WTC11 (cell line): Measurements from ENCODE around the gene RPRD1B.

Source experiments
- JUN ChIP-seq: sonication (generic); formaldehyde crosslinking; IDR thresholded peaks from 2 replicates; pipeline ENCODE4 v1.8.0; 2023; ENCODE audit warnings: mild to moderate bottlenecking, missing genetic modification reagents
- OVOL2 ChIP-seq: fragments of 250-450 bp; sonication (Bioruptor Pico); IDR thresholded peaks from 2 replicates; pipeline ENCODE4 v1.9.0; 2021; ENCODE audit warnings: mild to moderate bottlenecking, borderline replicate concordance
- SP1 ChIP-seq: sonication (generic); formaldehyde crosslinking; conservative IDR thresholded peaks from 2 replicates; pipeline ENCODE4 v1.8.1; 2022; ENCODE audit warnings: missing genetic modification reagents
- ZNF263 ChIP-seq: sonication (generic); formaldehyde crosslinking; IDR thresholded peaks from 2 replicates; pipeline ENCODE4 v1.8.1; 2022; ENCODE audit warnings: low read depth, mild to moderate bottlenecking, moderate library complexity, missing genetic modification reagents
- TF ChIP-seq, protein P1 (sequence below): fragments of 200-600 bp; IDR thresholded peaks from 2 replicates; pipeline ENCODE4 v1.8.0; 2022; ENCODE audit warnings: antibody characterized with exemption
- TF ChIP-seq, protein P2 (sequence below): sonication (generic); formaldehyde crosslinking; IDR thresholded peaks from 2 replicates; pipeline ENCODE4 v1.8.0; 2022; ENCODE audit warnings: missing genetic modification reagents
- TF ChIP-seq, protein P3 (sequence below): sonication (generic); formaldehyde crosslinking; IDR thresholded peaks from 2 replicates; pipeline ENCODE4 v1.8.0; 2022; ENCODE audit warnings: mild to moderate bottlenecking, missing genetic modification reagents
- TF ChIP-seq, protein P4 (sequence below): sonication (generic); formaldehyde crosslinking; conservative IDR thresholded peaks from 2 replicates; pipeline ENCODE4 v1.8.1; 2022; ENCODE audit warnings: mild to moderate bottlenecking, missing genetic modification reagents
- TF ChIP-seq, protein P5 (sequence below): sonication (generic); formaldehyde crosslinking; IDR thresholded peaks from 2 replicates; pipeline ENCODE4 v1.8.1; 2022; ENCODE audit warnings: low read depth, missing genetic modification reagents, borderline replicate concordance

DNA sequence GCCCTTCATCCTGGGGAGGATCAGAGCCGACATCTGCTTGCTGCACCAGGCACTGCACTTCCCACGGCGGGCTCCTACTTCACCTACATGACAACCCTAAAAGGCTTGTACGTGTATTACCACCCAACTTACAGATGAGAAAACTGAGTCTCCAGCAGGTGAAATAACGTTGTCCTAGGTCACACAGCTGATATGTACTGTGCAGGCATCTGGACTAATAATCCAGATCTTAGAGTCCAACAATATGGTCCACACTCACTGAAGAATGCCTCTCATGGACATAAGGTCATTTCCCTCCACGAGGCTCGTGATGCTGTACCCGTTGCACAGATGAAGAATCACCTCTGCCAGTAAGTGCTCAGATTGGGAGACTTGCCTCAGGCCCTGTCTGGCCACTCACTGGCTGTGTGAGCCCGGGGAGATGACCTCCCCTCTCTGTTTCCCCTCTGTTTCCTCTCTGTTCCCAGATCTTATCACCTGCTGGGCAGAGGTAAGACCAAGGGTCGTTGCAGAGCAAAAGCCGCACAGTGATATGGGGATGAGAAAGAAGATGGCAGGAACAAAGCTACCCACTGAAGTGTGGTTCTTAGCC lies 99.5 kb downstream of the RPRD1B start:
- TF ChIP-seq JUN (no peak), ZNF263 (CRISPR knock-in tag) (no peak), SP1 (no peak), OVOL2 (CRISPR knock-in tag) (no peak)
- TF ChIP-seq, protein P1, sequence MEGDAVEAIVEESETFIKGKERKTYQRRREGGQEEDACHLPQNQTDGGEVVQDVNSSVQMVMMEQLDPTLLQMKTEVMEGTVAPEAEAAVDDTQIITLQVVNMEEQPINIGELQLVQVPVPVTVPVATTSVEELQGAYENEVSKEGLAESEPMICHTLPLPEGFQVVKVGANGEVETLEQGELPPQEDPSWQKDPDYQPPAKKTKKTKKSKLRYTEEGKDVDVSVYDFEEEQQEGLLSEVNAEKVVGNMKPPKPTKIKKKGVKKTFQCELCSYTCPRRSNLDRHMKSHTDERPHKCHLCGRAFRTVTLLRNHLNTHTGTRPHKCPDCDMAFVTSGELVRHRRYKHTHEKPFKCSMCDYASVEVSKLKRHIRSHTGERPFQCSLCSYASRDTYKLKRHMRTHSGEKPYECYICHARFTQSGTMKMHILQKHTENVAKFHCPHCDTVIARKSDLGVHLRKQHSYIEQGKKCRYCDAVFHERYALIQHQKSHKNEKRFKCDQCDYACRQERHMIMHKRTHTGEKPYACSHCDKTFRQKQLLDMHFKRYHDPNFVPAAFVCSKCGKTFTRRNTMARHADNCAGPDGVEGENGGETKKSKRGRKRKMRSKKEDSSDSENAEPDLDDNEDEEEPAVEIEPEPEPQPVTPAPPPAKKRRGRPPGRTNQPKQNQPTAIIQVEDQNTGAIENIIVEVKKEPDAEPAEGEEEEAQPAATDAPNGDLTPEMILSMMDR = no peak
- TF ChIP-seq, protein P2, sequence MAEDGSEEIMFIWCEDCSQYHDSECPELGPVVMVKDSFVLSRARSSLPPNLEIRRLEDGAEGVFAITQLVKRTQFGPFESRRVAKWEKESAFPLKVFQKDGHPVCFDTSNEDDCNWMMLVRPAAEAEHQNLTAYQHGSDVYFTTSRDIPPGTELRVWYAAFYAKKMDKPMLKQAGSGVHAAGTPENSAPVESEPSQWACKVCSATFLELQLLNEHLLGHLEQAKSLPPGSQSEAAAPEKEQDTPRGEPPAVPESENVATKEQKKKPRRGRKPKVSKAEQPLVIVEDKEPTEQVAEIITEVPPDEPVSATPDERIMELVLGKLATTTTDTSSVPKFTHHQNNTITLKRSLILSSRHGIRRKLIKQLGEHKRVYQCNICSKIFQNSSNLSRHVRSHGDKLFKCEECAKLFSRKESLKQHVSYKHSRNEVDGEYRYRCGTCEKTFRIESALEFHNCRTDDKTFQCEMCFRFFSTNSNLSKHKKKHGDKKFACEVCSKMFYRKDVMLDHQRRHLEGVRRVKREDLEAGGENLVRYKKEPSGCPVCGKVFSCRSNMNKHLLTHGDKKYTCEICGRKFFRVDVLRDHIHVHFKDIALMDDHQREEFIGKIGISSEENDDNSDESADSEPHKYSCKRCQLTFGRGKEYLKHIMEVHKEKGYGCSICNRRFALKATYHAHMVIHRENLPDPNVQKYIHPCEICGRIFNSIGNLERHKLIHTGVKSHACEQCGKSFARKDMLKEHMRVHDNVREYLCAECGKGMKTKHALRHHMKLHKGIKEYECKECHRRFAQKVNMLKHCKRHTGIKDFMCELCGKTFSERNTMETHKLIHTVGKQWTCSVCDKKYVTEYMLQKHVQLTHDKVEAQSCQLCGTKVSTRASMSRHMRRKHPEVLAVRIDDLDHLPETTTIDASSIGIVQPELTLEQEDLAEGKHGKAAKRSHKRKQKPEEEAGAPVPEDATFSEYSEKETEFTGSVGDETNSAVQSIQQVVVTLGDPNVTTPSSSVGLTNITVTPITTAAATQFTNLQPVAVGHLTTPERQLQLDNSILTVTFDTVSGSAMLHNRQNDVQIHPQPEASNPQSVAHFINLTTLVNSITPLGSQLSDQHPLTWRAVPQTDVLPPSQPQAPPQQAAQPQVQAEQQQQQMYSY (CRISPR knock-in tag) = no peak
- TF ChIP-seq, protein P3, sequence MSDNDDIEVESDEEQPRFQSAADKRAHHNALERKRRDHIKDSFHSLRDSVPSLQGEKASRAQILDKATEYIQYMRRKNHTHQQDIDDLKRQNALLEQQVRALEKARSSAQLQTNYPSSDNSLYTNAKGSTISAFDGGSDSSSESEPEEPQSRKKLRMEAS (CRISPR knock-in tag) = no peak
- TF ChIP-seq, protein P4, sequence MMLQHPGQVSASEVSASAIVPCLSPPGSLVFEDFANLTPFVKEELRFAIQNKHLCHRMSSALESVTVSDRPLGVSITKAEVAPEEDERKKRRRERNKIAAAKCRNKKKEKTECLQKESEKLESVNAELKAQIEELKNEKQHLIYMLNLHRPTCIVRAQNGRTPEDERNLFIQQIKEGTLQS (CRISPR knock-in tag) = no peak
- TF ChIP-seq, protein P5, sequence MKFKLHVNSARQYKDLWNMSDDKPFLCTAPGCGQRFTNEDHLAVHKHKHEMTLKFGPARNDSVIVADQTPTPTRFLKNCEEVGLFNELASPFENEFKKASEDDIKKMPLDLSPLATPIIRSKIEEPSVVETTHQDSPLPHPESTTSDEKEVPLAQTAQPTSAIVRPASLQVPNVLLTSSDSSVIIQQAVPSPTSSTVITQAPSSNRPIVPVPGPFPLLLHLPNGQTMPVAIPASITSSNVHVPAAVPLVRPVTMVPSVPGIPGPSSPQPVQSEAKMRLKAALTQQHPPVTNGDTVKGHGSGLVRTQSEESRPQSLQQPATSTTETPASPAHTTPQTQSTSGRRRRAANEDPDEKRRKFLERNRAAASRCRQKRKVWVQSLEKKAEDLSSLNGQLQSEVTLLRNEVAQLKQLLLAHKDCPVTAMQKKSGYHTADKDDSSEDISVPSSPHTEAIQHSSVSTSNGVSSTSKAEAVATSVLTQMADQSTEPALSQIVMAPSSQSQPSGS (CRISPR knock-in tag) = no peak
